K562 (cell line): ENCODE measurements around the gene PCDHA3. TPM values are rescaled to one million over a fixed set of nuclear protein-coding genes. Genes with fewer than 3 reads are reported as not detected.

ENCODE experiments used
- ATAC-seq: fragments of 200-7000 bp; cut with Tn5 transposase; 3 replicates; pipeline ENCODE4 v1.9.1; 2020; ENCODE audit warnings: moderate library complexity
- BruUV-seq: library from RNA; stranded (reverse); fragments of 400-500 nt; replicated peaks from 2 replicates; lab custom pipeline; 2021; lab: Mats Ljungman, UMichigan
- CTCF ChIA-PET: fragments of 300-600 bp; formaldehyde crosslinking; extraction: SDS; loops from one replicate; lab custom pipeline; 2021; ENCODE audit warnings: low intra/inter-chr PET ratio; lab: Yijun Ruan, JAX
- POLR2A ChIA-PET: fragments of 300-600, 350-650 bp; sonication (Branson Sonifier 250); formaldehyde crosslinking; extraction: SDS; loops from one replicate; lab custom pipeline; 2021; ENCODE audit warnings: antibody characterized with exemption, inconsistent platforms; lab: Yijun Ruan, JAX
- DNase-seq, 4 experiments: peaks; one replicate each; pipeline versions ENCODE4 v3.0.0 to v3.0.0-alpha.2; 2011 to 2018; ENCODE audit warnings: low spot score in 3 of 4, mixed read lengths in 3 of 4; ENCODE audit errors: extremely low read depth in 1 of 4
- FAIRE-seq: peaks from 2 replicates; lab custom pipeline; 2011; peaks lifted over from hg19 to GRCh38; lab: Jason Lieb, UNC
- H2AFZ ChIP-seq: 2 replicates; pipeline ENCODE4 v1.6.0; 2011; ENCODE audit warnings: low read depth, low read length, control low read depth, inconsistent platforms
- H3K27ac ChIP-seq: fragments of 200-600 bp; 3 replicates; pipeline ENCODE4 v1.8.0; 2011; ENCODE audit warnings: low read depth, mild to moderate bottlenecking, control low read depth, inconsistent platforms, low read length, moderate library complexity, mixed read lengths; ENCODE audit errors: extremely low read depth
- H3K27me3 ChIP-seq, 2 experiments: fragments of 300-600 bp in 1 of 2; 2 replicates in 1 of 2; 3 replicates in 1 of 2; pipeline versions ENCODE4 v1.6.0 to v1.8.0; 2011; ENCODE audit warnings: inconsistent platforms in 2 of 2, low read length in 2 of 2, mild to moderate bottlenecking in 1 of 2, mixed read lengths in 1 of 2, moderate library complexity in 1 of 2; ENCODE audit not compliant: control insufficient read depth in 2 of 2, insufficient read depth in 2 of 2
- H3K36me3 ChIP-seq: fragments of 300-600 bp; 3 replicates; pipeline ENCODE4 v1.8.0; 2011; ENCODE audit warnings: mild to moderate bottlenecking, low read length, inconsistent platforms; ENCODE audit not compliant: control insufficient read depth, insufficient read depth
- H3K4me1 ChIP-seq, 2 experiments: fragments of 200-600 bp in 1 of 2; replicated peaks in 1 of 2; 2 replicates in 1 of 2; 3 replicates in 1 of 2; pipeline versions ENCODE4 v1.5.1 to v1.8.0; 2011; ENCODE audit warnings: inconsistent platforms in 2 of 2, low read length in 2 of 2, mild to moderate bottlenecking in 1 of 2, mixed read lengths in 1 of 2, moderate library complexity in 1 of 2; ENCODE audit not compliant: control insufficient read depth in 2 of 2, insufficient read depth in 2 of 2
- H3K4me2 ChIP-seq: 2 replicates; pipeline ENCODE4 v1.6.1; 2011; ENCODE audit warnings: low read length, control low read depth, inconsistent platforms, mixed read lengths; ENCODE audit not compliant: insufficient read depth
- H3K4me3 ChIP-seq: fragments of 200-600 bp; sonication (generic), shearing (Covaris generic); 2 replicates; pipeline ENCODE4 v1.5.1; 2016; ENCODE audit warnings: control low read depth, inconsistent platforms
- H3K79me2 ChIP-seq: fragments of 200-600 bp; 3 replicates; pipeline ENCODE4 v1.8.0; 2011; ENCODE audit warnings: low read length, inconsistent platforms; ENCODE audit not compliant: control insufficient read depth, insufficient read depth
- H3K9ac ChIP-seq, 2 experiments: 2 replicates each; pipeline versions ENCODE4 v1.6.0 to v1.6.1; 2011; ENCODE audit warnings: low read depth in 2 of 2, low read length in 2 of 2, control low read depth in 1 of 2, inconsistent platforms in 1 of 2, mild to moderate bottlenecking in 1 of 2, mixed read lengths in 1 of 2; ENCODE audit not compliant: insufficient read depth in 1 of 2
- H3K9me1 ChIP-seq: one replicate; pipeline ENCODE4 v1.6.0; 2011; ENCODE audit warnings: inconsistent platforms, mild to moderate bottlenecking, low read length, moderate library complexity; ENCODE audit not compliant: control insufficient read depth, insufficient read depth
- H3K9me3 ChIP-seq: replicated peaks from 2 replicates; pipeline ENCODE4 v1.5.1; 2011; ENCODE audit warnings: low read depth, low read length, inconsistent platforms; ENCODE audit not compliant: control insufficient read depth, insufficient read depth
- H4K20me1 ChIP-seq: replicated peaks from 2 replicates; pipeline ENCODE4 v1.6.1; 2011; ENCODE audit warnings: low read length, inconsistent platforms, mixed read lengths; ENCODE audit not compliant: control insufficient read depth, insufficient read depth
- CBX5 ChIP-seq: IDR thresholded peaks from 2 replicates; pipeline ENCODE4 v1.6.1; 2014; ENCODE audit warnings: low read depth, borderline replicate concordance
- L3MBTL2 ChIP-seq: fragments of 450-650 bp; IDR thresholded peaks from 2 replicates; pipeline ENCODE4 v1.6.1; 2016; ENCODE audit warnings: mild to moderate bottlenecking, moderate library complexity
- SNIP1 ChIP-seq: fragments of 450-650 bp; IDR thresholded peaks from 2 replicates; pipeline ENCODE4 v1.7.1; 2017; ENCODE audit warnings: low read depth, mild to moderate bottlenecking
- SREBF1 ChIP-seq: fragments of 150-350 bp; IDR thresholded peaks from 2 replicates; pipeline ENCODE4 v1.6.1; 2014; ENCODE audit warnings: antibody characterized with exemption, low read depth, low read length, borderline replicate concordance
- TRIM24 ChIP-seq, 2 experiments: fragments of 450-650 bp; IDR thresholded peaks; 2 replicates each; pipeline ENCODE4 v1.6.1; 2016
- TRIM28 ChIP-seq: fragments of 450-650 bp; IDR thresholded peaks from 2 replicates; pipeline ENCODE4 v1.6.1; 2017
- ZNF274 ChIP-seq: IDR thresholded peaks from 2 replicates; pipeline ENCODE4 v1.6.1; 2011; ENCODE audit warnings: low read depth, mild to moderate bottlenecking, low read length, moderate library complexity, borderline replicate concordance
- ZNF316 ChIP-seq: fragments of 450-650 bp; IDR thresholded peaks from 2 replicates; pipeline ENCODE4 v1.6.1; 2016
- ZNF551 ChIP-seq: fragments of 250-450 bp; sonication (Bioruptor Pico); IDR thresholded peaks from 2 replicates; pipeline ENCODE4 v1.5.0; 2021; ENCODE audit warnings: mild to moderate bottlenecking, moderate library complexity
- ZNF717 ChIP-seq: fragments of 250-450 bp; sonication (Bioruptor Pico); IDR thresholded peaks from 2 replicates; pipeline ENCODE4 v1.5.0; 2021
- ZNF785 ChIP-seq: fragments of 250-450 bp; sonication (Bioruptor Pico); IDR thresholded peaks from 2 replicates; pipeline ENCODE4 v1.4.0; 2020; ENCODE audit warnings: mild to moderate bottlenecking
- WGBS: fragments of 100-300 bp; shearing (Covaris generic); methylation state at CpG from one replicate; pipeline ENCODE4 v1.1.6; 2016; ENCODE audit warnings: low coverage, mixed read lengths; ENCODE audit not compliant: insufficient coverage; ENCODE audit errors: missing lambda C conversion rate; 5-methylcytosine and 5-hydroxymethylcytosine counted together
- in situ Hi-C: fragments of 300-500 bp; cut with MboI; formaldehyde crosslinking; loops from 4 replicates; pipeline ENCODE4 v1.15.0; 2018; ENCODE audit warnings: inconsistent platforms, mixed read lengths
- intact Hi-C: fragments of 100-400 bp; cut with micrococcal nuclease; formaldehyde crosslinking; loops from 2 replicates; pipeline ENCODE4 v1.14.2; 2022
- polyA plus RNA-seq, 8 experiments: library from polyadenylated mRNA; depleted of rRNA in 4 of 8; stranded (reverse) in 5 of 8; unstranded in 3 of 8; fragments of >200 nt; fragmentation: Nextera tagmentation in 2 of 8; fragmentation: Illumina TruSeq in 1 of 8; extraction: Ambion mirVana in 2 of 8; extraction: Trizol in 1 of 8; gene quantifications; 2 replicates each; pipeline versions ENCODE4 v1.2.1 to v1.2.3, GENCODE V29; 2011 to 2014; ENCODE audit warnings: inconsistent platforms in 1 of 8, missing spikeins in 1 of 8
- total RNA-seq, 7 experiments: library from RNA; depleted of rRNA in 6 of 7; stranded (reverse); fragments of >200 nt in 6 of 7; fragmentation: Illumina TruSeq in 2 of 7; extraction: Trizol in 2 of 7; gene quantifications; 2 replicates each; pipeline versions ENCODE4 v1.2.1 to v1.2.3, GENCODE V29; 2011 to 2021; ENCODE audit warnings: low replicate concordance in 1 of 7
- TF ChIP-seq, protein P1 (sequence below): fragments of 450-650 bp; IDR thresholded peaks from 2 replicates; pipeline ENCODE4 v1.6.1; 2016; ENCODE audit warnings: mild to moderate bottlenecking
- TF ChIP-seq, protein P2 (sequence below), 2 experiments: fragments of 450-650 bp; conservative IDR thresholded peaks; 2 replicates each; pipeline ENCODE4 v1.6.1; 2017; ENCODE audit warnings: mild to moderate bottlenecking in 2 of 2, moderate library complexity in 2 of 2
- TF ChIP-seq, protein P3 (sequence below): IDR thresholded peaks from 3 replicates; pipeline ENCODE4 v1.6.1; 2011; ENCODE audit warnings: borderline replicate concordance, mild to moderate bottlenecking; ENCODE audit not compliant: insufficient read length, insufficient read depth

Gene PCDHA3
- total and polyA plus RNA-seq, 9 of the 15 experiments (the other 6 are each of a cell fraction or from before 2014, with no cell fraction given), result not detected

DNA sequence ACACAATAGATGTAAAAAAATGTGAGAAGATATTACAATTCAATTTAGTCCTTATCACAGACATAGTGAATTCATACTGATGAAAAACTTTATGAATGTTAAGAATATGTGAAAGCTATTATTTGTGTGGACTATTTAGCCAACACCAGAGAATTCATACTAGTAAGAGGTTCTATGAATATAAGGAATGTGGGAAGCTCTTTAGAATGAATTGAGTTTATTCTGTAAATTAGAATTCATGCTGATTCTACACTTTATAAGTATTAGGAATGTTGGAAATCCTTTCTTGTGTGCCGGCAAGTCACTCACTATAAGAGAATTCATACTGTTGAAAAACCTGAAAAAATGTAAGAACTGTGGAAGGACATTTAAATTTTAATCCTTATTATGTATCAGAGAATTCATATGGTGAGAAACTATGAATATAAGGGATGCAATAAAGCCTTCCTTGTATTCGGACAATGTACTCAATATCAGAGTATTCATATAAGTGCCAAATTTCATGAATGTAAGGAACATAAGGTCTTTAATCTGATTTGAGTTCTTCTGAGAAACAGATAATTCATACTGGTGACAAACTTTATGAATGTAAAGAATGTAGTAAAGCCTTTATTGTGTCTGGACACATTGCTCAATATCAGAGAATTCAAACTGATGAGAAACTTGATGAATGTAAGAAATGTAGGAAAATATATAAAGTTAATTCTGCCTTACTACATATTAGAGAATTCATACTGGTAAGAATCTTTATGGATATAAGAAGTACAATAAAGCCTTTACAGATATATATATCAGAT lies 36.5 kb upstream of the PCDHA3 start:
- Histone ChIP-seq H3K79me2 (no peaks in the 10 kb centered on the region), H2AFZ (no peak overlapping the region), H3K9me3 (peaks cover 13% of the 10 kb centered on the region), H3K4me2 (no peak overlapping the region), H4K20me1 (no peaks in the 10 kb centered on the region), H3K9me1 (no peaks in the 10 kb centered on the region), H3K4me3 (no peak overlapping the region), H3K9ac (no peak overlapping the region), H3K27me3 (no peaks in the 10 kb centered on the region), H3K36me3 (no peaks in the 10 kb centered on the region), H3K4me1 (no peaks in the 10 kb centered on the region), H3K27ac (no peak overlapping the region)
- no TSS peak for BruUV-seq
- in situ Hi-C loops, result no loop called here
- no peak for FAIRE-seq
- WGBS, result 3% methylated on average over 2 of the region's 2 CpGs
- DNase-seq, result no peak
- intact Hi-C loops, result no loop called here
- ChIA-PET POLR2A (interaction anchor here (0.5 kb wide), 1 partner anchor 20 kb away, joined by 3 read pairs; no protein-coding TSS in a partner anchor), CTCF (no interaction called here)
- no peak for ATAC-seq
- TF ChIP-seq ZNF274 (peak; percentile 97), ZNF717 (CRISPR knock-in tag) (no peak), ZNF785 (CRISPR knock-in tag) (no peak), SNIP1 (no peak), ZNF551 (CRISPR knock-in tag) (no peak), CBX5 (0 out of 2 replicates have a peak, but pooled peaks have one; percentile 10), TRIM24 (IDR thresholded peaks at IDR 0.05) (peak in 1 of 2 experiments; percentile 43; a peak in 1 of 4 replicates), SREBF1 (no peak), ZNF316 (peak; percentile 3; the same call in 1 of the 2 replicates), L3MBTL2 (no peak), TRIM28 (peak; percentile 85; the same call in 1 of the 2 replicates)
- TF ChIP-seq, protein P1, sequence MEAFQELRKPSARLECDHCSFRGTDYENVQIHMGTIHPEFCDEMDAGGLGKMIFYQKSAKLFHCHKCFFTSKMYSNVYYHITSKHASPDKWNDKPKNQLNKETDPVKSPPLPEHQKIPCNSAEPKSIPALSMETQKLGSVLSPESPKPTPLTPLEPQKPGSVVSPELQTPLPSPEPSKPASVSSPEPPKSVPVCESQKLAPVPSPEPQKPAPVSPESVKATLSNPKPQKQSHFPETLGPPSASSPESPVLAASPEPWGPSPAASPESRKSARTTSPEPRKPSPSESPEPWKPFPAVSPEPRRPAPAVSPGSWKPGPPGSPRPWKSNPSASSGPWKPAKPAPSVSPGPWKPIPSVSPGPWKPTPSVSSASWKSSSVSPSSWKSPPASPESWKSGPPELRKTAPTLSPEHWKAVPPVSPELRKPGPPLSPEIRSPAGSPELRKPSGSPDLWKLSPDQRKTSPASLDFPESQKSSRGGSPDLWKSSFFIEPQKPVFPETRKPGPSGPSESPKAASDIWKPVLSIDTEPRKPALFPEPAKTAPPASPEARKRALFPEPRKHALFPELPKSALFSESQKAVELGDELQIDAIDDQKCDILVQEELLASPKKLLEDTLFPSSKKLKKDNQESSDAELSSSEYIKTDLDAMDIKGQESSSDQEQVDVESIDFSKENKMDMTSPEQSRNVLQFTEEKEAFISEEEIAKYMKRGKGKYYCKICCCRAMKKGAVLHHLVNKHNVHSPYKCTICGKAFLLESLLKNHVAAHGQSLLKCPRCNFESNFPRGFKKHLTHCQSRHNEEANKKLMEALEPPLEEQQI, result no peak
- TF ChIP-seq, protein P2, sequence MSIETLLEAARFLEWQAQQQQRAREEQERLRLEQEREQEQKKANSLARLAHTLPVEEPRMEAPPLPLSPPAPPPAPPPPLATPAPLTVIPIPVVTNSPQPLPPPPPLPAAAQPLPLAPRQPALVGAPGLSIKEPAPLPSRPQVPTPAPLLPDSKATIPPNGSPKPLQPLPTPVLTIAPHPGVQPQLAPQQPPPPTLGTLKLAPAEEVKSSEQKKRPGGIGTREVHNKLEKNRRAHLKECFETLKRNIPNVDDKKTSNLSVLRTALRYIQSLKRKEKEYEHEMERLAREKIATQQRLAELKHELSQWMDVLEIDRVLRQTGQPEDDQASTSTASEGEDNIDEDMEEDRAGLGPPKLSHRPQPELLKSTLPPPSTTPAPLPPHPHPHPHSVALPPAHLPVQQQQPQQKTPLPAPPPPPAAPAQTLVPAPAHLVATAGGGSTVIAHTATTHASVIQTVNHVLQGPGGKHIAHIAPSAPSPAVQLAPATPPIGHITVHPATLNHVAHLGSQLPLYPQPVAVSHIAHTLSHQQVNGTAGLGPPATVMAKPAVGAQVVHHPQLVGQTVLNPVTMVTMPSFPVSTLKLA (conservative IDR thresholded peaks at IDR 0.05), result no peak
- TF ChIP-seq, protein P3, sequence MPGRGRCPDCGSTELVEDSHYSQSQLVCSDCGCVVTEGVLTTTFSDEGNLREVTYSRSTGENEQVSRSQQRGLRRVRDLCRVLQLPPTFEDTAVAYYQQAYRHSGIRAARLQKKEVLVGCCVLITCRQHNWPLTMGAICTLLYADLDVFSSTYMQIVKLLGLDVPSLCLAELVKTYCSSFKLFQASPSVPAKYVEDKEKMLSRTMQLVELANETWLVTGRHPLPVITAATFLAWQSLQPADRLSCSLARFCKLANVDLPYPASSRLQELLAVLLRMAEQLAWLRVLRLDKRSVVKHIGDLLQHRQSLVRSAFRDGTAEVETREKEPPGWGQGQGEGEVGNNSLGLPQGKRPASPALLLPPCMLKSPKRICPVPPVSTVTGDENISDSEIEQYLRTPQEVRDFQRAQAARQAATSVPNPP, result no peak
